ENCODE results near the gene CRIP2.

CRIP2 gene

DNA sequence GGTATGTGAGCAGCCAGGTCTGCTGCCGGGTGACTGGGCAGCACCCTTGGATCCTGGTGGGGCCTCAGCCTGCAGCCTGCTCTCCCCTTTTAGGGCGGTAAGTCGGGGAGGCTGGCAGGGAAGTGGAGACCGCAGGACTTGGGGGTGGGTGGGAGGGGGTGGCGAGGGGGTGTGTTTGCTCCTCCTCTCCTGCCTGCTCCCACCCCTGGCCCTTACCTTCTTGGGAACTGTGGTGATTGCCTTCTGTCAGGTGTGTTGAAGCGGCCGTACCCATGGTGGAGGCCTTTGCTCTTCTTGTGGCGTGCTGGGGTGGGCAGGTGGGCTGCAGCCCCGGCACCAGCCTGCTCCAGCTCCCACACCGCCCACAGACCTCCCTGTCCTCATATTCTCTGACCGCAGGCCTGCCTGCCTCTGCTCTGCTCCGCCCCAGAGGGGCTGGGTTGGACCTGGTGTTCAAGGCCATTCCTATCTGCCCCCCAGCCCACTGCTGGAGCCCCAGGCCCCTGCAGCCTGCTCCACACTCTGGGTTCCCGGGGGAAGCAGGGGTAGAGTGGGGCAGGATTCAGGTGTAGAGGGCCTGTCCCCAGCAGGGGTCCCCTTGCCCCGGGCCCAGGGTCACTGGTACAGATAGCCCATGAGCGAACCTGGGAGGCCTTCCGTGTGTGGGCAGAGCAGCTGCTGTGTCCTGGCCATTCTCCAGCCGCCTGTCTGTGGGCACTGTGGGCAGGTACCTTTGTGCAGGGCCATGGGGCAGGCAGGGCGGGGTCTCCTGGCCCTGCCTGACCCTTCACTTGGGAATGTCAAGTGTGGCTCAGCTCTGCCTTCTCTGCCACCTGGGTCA lies 21.6 kb downstream of the CRIP2 start:
- H3K4me3 ChIP-seq (ENCODE audit: low read depth, low read length) = no peak overlapping the region
- TF ChIP-seq, protein P1, sequence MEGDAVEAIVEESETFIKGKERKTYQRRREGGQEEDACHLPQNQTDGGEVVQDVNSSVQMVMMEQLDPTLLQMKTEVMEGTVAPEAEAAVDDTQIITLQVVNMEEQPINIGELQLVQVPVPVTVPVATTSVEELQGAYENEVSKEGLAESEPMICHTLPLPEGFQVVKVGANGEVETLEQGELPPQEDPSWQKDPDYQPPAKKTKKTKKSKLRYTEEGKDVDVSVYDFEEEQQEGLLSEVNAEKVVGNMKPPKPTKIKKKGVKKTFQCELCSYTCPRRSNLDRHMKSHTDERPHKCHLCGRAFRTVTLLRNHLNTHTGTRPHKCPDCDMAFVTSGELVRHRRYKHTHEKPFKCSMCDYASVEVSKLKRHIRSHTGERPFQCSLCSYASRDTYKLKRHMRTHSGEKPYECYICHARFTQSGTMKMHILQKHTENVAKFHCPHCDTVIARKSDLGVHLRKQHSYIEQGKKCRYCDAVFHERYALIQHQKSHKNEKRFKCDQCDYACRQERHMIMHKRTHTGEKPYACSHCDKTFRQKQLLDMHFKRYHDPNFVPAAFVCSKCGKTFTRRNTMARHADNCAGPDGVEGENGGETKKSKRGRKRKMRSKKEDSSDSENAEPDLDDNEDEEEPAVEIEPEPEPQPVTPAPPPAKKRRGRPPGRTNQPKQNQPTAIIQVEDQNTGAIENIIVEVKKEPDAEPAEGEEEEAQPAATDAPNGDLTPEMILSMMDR (IDR thresholded peaks at IDR 0.05; ENCODE audit: low read depth, low read length) = no peak

DNA sequence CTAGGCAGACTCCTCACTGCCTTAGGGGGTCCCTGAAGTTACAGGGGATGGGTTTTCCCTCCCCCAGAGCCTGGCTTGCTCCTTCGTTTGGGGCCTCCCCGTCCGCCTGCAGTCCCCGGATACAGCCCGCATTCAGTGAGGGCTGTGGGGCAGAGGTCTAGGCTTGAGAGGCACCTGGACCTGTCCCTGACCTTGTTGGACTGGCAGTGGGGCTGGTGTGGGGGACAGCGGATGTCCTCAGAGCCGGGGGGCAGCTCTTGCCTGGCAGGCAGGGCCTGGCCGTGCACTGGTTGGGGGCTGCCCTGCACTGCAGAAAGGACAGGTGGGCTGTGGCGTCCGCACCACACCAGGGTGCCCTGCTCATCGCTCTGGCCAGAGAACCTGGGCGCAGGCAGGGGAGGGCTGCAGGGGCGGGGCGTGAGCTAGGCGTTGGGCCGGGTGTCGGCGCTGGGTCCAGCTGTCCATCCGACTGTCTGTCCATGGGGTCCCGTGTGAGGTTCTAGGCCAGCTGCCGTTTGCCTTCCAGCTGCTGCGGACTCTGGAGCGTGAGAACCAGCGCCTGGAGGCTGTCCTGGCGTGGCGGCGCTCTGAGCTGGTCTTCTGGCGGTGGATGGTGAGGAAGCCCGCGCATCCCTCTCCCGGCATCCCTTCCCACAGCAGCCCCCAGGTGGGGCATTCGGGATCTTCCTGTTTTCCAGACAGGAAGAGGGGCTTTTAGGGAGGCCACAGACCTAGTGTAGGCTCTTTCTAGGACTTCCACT lies 22.4 kb downstream of the CRIP2 start:
- H3K4me3 ChIP-seq (ENCODE audit: low read depth, low read length) = no peak overlapping the region
- TF ChIP-seq, protein P1 (IDR thresholded peaks at IDR 0.05; ENCODE audit: low read depth, low read length) = no peak

DNA sequence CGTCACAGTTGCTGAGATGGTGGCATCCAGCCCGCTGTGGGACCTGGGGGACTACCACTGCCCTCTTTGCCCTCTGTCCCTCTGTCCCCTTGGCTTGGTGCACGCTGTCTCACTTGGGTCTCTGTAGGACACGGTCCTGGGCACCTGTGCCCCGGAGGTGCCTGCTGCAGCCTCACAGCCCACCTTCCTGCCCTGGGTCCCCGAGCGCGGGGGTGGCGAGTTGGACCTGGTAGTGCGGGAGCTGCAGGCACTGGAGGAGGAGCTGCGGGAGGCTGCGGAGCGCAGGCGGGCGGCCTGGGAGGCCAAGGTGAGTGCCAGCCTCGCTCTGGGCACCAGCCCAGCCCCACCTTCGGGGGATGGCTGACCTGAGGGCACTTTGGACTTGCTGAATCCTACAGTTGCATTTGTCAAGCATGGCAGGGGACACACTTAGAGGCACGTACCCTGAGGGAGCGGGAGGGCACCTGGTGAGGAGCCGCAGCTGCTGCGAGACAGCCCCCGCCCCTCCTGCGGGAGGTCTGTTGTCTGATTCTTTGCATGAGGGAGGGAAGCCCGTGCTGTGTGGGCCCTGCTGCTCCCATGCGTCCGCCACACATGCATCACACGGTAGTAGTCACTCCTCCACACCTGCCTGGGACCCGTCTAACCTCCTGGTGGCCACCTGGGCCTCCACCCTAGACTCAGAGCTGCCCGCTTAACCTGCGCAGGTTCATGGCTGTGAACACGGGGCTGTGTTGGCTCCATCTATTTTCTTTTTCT lies 23.2 kb downstream of the CRIP2 start:
- H3K4me3 ChIP-seq (ENCODE audit: low read depth, low read length) = no peak overlapping the region
- TF ChIP-seq, protein P1 (IDR thresholded peaks at IDR 0.05; ENCODE audit: low read depth, low read length) = no peak

DNA sequence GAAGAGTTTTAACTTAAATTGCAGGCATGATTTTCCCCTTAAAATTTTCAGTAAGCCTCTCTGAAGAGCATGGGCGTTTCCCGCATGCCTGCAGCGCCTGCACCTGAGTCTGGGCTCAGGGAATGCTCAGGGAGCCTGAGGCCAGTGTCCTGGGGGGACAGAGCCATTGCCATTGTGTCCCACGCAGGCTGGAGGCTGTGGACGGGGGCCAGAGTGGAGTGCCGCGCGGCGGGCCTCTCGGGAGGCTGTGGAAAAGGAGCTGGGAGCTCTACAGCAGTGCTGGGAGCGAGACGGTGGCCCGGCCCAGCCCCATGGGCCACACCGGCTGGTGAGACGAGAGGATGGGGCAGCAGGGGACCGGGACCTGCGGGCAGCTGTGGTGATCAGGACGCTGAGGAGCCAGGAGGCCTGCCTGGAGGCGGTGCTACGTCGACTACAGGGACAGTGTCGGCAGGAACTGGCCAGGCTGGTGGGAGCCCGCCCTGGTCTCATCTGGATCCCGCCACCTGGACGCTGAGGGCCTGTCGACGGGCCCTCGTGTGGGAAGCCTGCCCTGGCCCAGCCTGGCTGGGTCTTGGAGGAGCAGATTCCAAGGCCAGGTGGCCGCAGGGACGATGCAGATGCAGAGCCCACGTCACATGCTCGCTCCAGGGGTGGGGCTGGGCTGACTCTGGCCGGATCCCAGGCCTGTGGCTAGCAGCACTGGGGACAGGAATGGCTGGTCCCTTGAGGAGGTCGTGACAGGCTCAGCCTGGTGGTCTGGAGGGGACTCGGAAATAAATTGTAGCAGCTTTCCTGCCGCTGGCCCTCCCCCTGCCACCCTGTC lies 24.0 kb downstream of the CRIP2 start:
- TF ChIP-seq, protein P1 (IDR thresholded peaks at IDR 0.05; ENCODE audit: low read depth, low read length) = no peak
- H3K4me3 ChIP-seq (ENCODE audit: low read depth, low read length) = no peak overlapping the region

DNA sequence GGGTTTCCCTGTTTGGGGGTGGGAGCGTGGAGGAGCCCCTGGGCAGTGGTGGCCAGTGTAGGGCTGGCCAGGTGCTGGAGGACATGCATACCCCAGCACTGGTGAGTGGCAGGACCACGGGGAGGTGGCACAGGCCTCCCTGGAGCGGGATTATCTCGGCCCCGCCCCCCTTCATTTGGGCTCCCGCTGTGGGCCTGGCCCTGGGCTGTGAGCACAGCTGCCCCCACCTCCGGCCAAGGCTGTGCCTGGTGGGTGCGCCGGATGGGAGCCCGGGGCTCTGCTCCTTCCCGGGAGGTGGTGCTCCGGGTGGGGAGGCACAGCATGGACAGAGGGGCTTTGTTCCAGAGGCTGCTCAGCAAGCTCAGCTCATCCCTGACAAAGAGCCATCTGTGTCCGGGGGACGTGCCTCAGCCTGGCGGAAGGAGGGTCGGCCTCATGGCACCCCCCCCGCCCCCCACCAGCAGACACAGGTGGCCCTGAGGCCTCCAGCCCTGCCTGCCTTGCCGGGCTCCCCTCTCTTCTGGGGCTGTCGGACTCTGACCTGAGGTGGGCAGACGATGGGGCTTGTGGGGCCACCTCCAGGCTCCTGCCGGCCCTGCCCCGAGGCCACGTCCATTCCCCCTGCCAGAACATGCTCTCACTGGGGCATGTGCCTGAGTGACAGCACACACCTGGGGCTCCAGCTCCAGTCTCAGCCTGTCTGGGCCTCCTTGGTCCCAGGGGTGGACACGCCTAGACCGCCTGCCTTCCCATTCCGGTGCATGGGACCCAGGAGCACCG lies 24.8 kb downstream of the CRIP2 start:
- H3K4me3 ChIP-seq (ENCODE audit: low read depth, low read length) = no peak overlapping the region
- TF ChIP-seq, protein P1 (IDR thresholded peaks at IDR 0.05; ENCODE audit: low read depth, low read length) = no peak

Measured in WI38 (cell line).